HepG2 (cell line): ENCODE data around the gene RNASE2. TPM values are rescaled to one million over a fixed set of nuclear protein-coding genes. Genes with fewer than 3 reads are reported as not detected.

Source experiments
- FOXA1 ChIP-seq, 2 experiments: fragments of 450-650 bp in 1 of 2; sonication (generic) in 1 of 2; formaldehyde crosslinking in 1 of 2; IDR thresholded peaks; 2 replicates each; pipeline versions ENCODE4 v1.4.0 to v1.6.1; 2016 to 2020; ENCODE audit warnings: missing genetic modification reagents in 1 of 2
- GPBP1L1 ChIP-seq: sonication (generic); formaldehyde crosslinking; IDR thresholded peaks from 2 replicates; pipeline ENCODE4 v1.5.0; 2020; ENCODE audit warnings: mild to moderate bottlenecking, missing genetic modification reagents
- KLF11 ChIP-seq: IDR thresholded peaks from 2 replicates; pipeline ENCODE4 v1.6.1; 2016; ENCODE audit warnings: missing compliant biosample characterization
- SP1 ChIP-seq, 2 experiments: fragments of 450-650 bp in 1 of 2; sonication (generic) in 1 of 2; formaldehyde crosslinking in 1 of 2; IDR thresholded peaks; 2 replicates each; pipeline versions ENCODE4 v1.4.0 to v1.6.1; 2016 to 2020; ENCODE audit warnings: missing genetic modification reagents in 1 of 2
- TERF1 ChIP-seq: sonication (generic); formaldehyde crosslinking; IDR thresholded peaks from 2 replicates; pipeline ENCODE4 v1.8.0; 2022; ENCODE audit warnings: mild to moderate bottlenecking, missing genetic modification reagents, moderate library complexity
- THAP9 ChIP-seq: sonication (generic); formaldehyde crosslinking; IDR thresholded peaks from 2 replicates; pipeline ENCODE4; 2020; ENCODE audit warnings: missing genetic modification reagents, mild to moderate bottlenecking, borderline replicate concordance
- ZBED4 ChIP-seq: sonication (generic); formaldehyde crosslinking; IDR thresholded peaks from 2 replicates; pipeline ENCODE4 v1.4.0; 2020; ENCODE audit warnings: missing genetic modification reagents, borderline replicate concordance
- ZBTB1 ChIP-seq: sonication (generic); formaldehyde crosslinking; IDR thresholded peaks from 2 replicates; pipeline ENCODE4 v1.4.0; 2020; ENCODE audit warnings: missing genetic modification reagents, borderline replicate concordance
- ZFP41 ChIP-seq: sonication (generic); formaldehyde crosslinking; IDR thresholded peaks from 2 replicates; pipeline ENCODE4 v1.4.0; 2020; ENCODE audit warnings: mild to moderate bottlenecking, missing genetic modification reagents, borderline replicate concordance
- ZFYVE20 ChIP-seq: sonication (generic); formaldehyde crosslinking; IDR thresholded peaks from 2 replicates; pipeline ENCODE4 v1.8.0; 2023; ENCODE audit warnings: low read depth, mild to moderate bottlenecking, moderate library complexity, missing genetic modification reagents, borderline replicate concordance
- ZNF124 ChIP-seq: sonication (generic); formaldehyde crosslinking; IDR thresholded peaks from 2 replicates; pipeline ENCODE4 v1.4.0; 2020; ENCODE audit warnings: missing genetic modification reagents
- ZNF230 ChIP-seq: sonication (generic); formaldehyde crosslinking; IDR thresholded peaks from 2 replicates; pipeline ENCODE4 v1.4.0; 2020; ENCODE audit warnings: mild to moderate bottlenecking, missing genetic modification reagents
- ZNF432 ChIP-seq: sonication (generic); formaldehyde crosslinking; IDR thresholded peaks from 2 replicates; pipeline ENCODE4 v1.5.0; 2020; ENCODE audit warnings: missing genetic modification reagents, mild to moderate bottlenecking, borderline replicate concordance
- ZNF781 ChIP-seq: sonication (generic); formaldehyde crosslinking; IDR thresholded peaks from 2 replicates; pipeline ENCODE4 v1.5.1; 2020; ENCODE audit warnings: borderline replicate concordance, mild to moderate bottlenecking, missing genetic modification reagents; ENCODE audit errors: not compliant biosample characterization
- ZNF792 ChIP-seq: IDR thresholded peaks from 2 replicates; pipeline ENCODE4 v1.6.1; 2016
- ZSCAN22 ChIP-seq: sonication (generic); formaldehyde crosslinking; IDR thresholded peaks from 2 replicates; pipeline ENCODE4 v1.4.0; 2020; ENCODE audit warnings: mild to moderate bottlenecking, missing genetic modification reagents
- ZSCAN29 ChIP-seq: sonication (generic); formaldehyde crosslinking; conservative IDR thresholded peaks from 2 replicates; pipeline ENCODE4 v1.4.0; 2020; ENCODE audit warnings: mild to moderate bottlenecking, missing genetic modification reagents
- ZZZ3 ChIP-seq: sonication (generic); formaldehyde crosslinking; IDR thresholded peaks from 2 replicates; pipeline ENCODE4 v1.4.0; 2020; ENCODE audit warnings: missing genetic modification reagents, mild to moderate bottlenecking, borderline replicate concordance
- polyA plus RNA-seq, 8 experiments: library from polyadenylated mRNA; depleted of rRNA in 3 of 8; stranded (reverse) in 7 of 8; unstranded in 1 of 8; fragments of >200 nt; fragmentation: Illumina TruSeq in 4 of 8; extraction: Trizol in 4 of 8; gene quantifications; 2 replicates each; pipeline versions ENCODE4 v1.2.1 to v1.2.3, GENCODE V29; 2011 to 2016; ENCODE audit warnings: low read depth in 4 of 8, missing spikeins in 1 of 8, mixed read lengths in 1 of 8; ENCODE audit not compliant: insufficient read depth in 1 of 8
- total RNA-seq, 5 experiments: library from RNA; depleted of rRNA; stranded (reverse); fragments of >200 nt; fragmentation: Illumina TruSeq; extraction: Trizol; gene quantifications; 2 replicates each; pipeline ENCODE4 v1.2.3, GENCODE V29; 2016; ENCODE audit warnings: low read depth in 1 of 5

RNASE2 gene
- total and polyA plus RNA-seq, 2 of the 13 experiments (the other 11 are each of a cell fraction or from before 2014, with no cell fraction given): 0.69 TPM; not detected in 1

GRCh38 chr14:20989787-20990600, 34.7 kb downstream of the RNASE2 start, which contains the start of gene METTL17 (continued):
- peak; percentile 30; the same call in 1 of the 2 replicates for TF ChIP-seq ZBED4 (CRISPR knock-in tag)
- no peak for TF ChIP-seq TERF1 (CRISPR knock-in tag)
- TF ChIP-seq ZSCAN29 (CRISPR knock-in tag): 0 out of 2 replicates have a peak, but pooled peaks have one; percentile 35
- peak; percentile 37; the same call in 1 of the 2 replicates for TF ChIP-seq ZNF792 (CRISPR knock-in tag)
- TF ChIP-seq KLF11 (CRISPR knock-in tag): 0 out of 2 replicates have a peak, but pooled peaks have one; percentile 48
- no peak for TF ChIP-seq ZFP41 (CRISPR knock-in tag)
- TF ChIP-seq ZZZ3 (CRISPR knock-in tag): peak; percentile 56; the same call in 1 of the 2 replicates
- TF ChIP-seq ZNF230 (CRISPR knock-in tag): peak; percentile 61; the same call in 1 of the 2 replicates
- TF ChIP-seq GPBP1L1 (CRISPR knock-in tag): no peak
- no peak for TF ChIP-seq ZSCAN22
- peak; percentile 93 for TF ChIP-seq ZNF781 (CRISPR knock-in tag)
- no peak for TF ChIP-seq SP1 (IDR thresholded peaks at IDR 0.05)
- no peak; the same call in 1 of the 2 replicates for TF ChIP-seq SP1 (CRISPR knock-in tag; IDR thresholded peaks at IDR 0.05)
- peak; percentile 64; the same call in 1 of the 2 replicates for TF ChIP-seq ZNF124
- TF ChIP-seq FOXA1 (IDR thresholded peaks at IDR 0.05): no peak
- TF ChIP-seq FOXA1 (CRISPR knock-in tag; IDR thresholded peaks at IDR 0.05): no peak; the same call in 1 of the 2 replicates
- TF ChIP-seq ZFYVE20 (CRISPR knock-in tag): peak; percentile 12; the same call in 1 of the 2 replicates
- no peak for TF ChIP-seq ZBTB1 (CRISPR knock-in tag)
- peak; percentile 86; the same call in 1 of the 2 replicates for TF ChIP-seq THAP9 (CRISPR knock-in tag)
- no peak for TF ChIP-seq ZNF432
